ENCODE results near the gene MACROD2. TPM values are rescaled to one million over a fixed set of nuclear protein-coding genes. Genes with fewer than 3 reads are reported as not detected.

Gene MACROD2
- total and polyA plus RNA-seq, 9 donors: 3.7 to 25.5 (median 7.8) TPM

DNA sequence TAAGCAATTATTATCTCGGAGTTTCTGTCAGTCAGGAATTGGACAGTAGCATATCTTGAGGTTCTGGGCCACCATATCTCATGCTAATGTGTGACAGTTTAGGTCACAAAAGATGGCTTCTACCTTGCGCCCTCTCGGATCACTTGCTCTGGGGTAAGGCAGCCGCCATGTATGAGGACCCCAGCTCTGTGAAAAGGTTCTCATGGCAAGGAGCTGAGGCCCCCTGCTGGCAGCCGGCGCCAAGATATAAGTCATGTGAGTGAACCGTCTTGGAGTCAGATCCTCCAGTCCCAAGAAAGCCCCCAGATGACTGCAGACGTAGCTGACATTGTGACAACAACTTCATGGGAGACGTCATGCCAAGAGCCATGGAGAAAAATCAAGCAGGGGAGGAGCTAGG is 1907.2 kb downstream of the MACROD2 start:
- no peak for DNase-seq
- Histone ChIP-seq H3K27ac (no peak overlapping the region), H3K4me3 (no peak overlapping the region), H3K36me3 (no peaks in the 10 kb centered on the region), H3K4me1 (ENCODE audit: insufficient read depth) (no peaks in the 10 kb centered on the region), H3K27me3 (no peaks in the 10 kb centered on the region), H3K9me3 (no peaks in the 10 kb centered on the region)
- 89 to 95% (median 94%) methylated on average over 9 of the region's 9 CpGs for WGBS, 3 donors
- intact Hi-C loops (cut with DNase I): no loop called here
- TF ChIP-seq EP300 (IDR thresholded peaks at IDR 0.05): no peak
- no peak for TF ChIP-seq POLR2A (IDR thresholded peaks at IDR 0.05)
- no peak for TF ChIP-seq CTCF (IDR thresholded peaks at IDR 0.05)

DNA sequence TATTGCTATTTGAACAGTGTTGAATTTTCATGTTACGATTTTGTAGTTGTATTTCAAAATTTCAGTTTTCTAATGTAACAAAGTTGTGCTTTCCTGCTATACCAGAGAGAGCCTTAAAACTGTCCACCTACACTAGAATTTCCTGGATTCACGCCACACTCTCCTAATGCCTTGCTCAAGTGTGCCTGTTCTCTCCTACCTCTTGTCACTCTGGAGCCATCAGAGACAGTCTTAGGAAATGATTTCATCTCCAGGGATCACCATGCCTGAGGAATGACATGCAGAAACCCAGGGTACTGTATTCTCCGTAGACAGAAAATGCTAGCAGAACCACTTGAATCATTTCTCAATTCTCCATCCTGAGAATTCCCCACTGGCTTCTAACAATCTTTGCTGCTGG is 1910.3 kb downstream of the MACROD2 start:
- H3K4me3 ChIP-seq: no peak overlapping the region
- no peak for DNase-seq
- no peaks in the 10 kb centered on the region for H3K9me3 ChIP-seq
- intact Hi-C loops (cut with DNase I): no loop called here
- TF ChIP-seq EP300 (IDR thresholded peaks at IDR 0.05): no peak
- WGBS, 3 donors: 81 to 92% (median 86%) methylated on average over 3 of the region's 3 CpGs
- no peaks in the 10 kb centered on the region for H3K27me3 ChIP-seq
- H3K4me1 ChIP-seq (ENCODE audit: insufficient read depth): no peaks in the 10 kb centered on the region
- no peaks in the 10 kb centered on the region for H3K36me3 ChIP-seq
- no peak overlapping the region for H3K27ac ChIP-seq

DNA sequence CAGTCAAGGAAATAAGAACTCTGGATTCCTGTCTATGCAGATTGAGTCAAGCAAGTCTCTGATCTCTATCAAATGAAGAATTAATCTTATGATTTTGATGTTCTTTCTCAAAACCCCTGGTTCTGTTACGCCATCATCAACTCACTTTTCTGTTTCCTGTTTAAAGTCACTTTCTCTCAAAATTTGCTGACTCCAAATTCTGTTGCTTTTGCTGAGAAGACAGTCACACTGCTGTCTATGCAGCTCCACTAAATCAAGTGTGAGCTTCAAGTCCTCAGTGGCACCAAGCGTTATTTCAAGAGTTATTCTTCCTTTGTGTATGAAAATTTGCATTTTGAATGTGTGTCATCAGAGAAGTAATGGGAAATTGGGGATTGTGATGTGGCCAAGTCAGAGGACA is 1914.7 kb downstream of the MACROD2 start:
- Histone ChIP-seq H3K27me3 (no peaks in the 10 kb centered on the region), H3K4me3 (no peak overlapping the region), H3K4me1 (ENCODE audit: insufficient read depth) (no peaks in the 10 kb centered on the region), H3K27ac (no peak overlapping the region), H3K36me3 (no peaks in the 10 kb centered on the region), H3K9me3 (no peaks in the 10 kb centered on the region)
- intact Hi-C loops (cut with DNase I): no loop called here
- DNase-seq: no peak
- TF ChIP-seq CTCF (IDR thresholded peaks at IDR 0.05) (no peak), EP300 (IDR thresholded peaks at IDR 0.05) (no peak), POLR2A (IDR thresholded peaks at IDR 0.05) (no peak)
- WGBS, 3 donors: 96 to 99% (median 97%) methylated on average over 2 of the region's 2 CpGs

GRCh38 chr20:15911581-15911980 is 1916.3 kb downstream of the MACROD2 start:
- intact Hi-C loops (cut with DNase I): no loop called here
- H3K36me3 ChIP-seq: no peaks in the 10 kb centered on the region
- WGBS, 3 donors: 79 to 91% (median 82%) methylated on average over 7 of the region's 7 CpGs
- no peaks in the 10 kb centered on the region for H3K27me3 ChIP-seq
- no peaks in the 10 kb centered on the region for H3K4me1 ChIP-seq (ENCODE audit: insufficient read depth)
- H3K27ac ChIP-seq: no peak overlapping the region
- DNase-seq: no peak
- no peaks in the 10 kb centered on the region for H3K9me3 ChIP-seq
- TF ChIP-seq CTCF (IDR thresholded peaks at IDR 0.05) (no peak), EP300 (IDR thresholded peaks at IDR 0.05) (no peak), POLR2A (IDR thresholded peaks at IDR 0.05) (no peak)
- H3K4me3 ChIP-seq: no peak overlapping the region

DNA sequence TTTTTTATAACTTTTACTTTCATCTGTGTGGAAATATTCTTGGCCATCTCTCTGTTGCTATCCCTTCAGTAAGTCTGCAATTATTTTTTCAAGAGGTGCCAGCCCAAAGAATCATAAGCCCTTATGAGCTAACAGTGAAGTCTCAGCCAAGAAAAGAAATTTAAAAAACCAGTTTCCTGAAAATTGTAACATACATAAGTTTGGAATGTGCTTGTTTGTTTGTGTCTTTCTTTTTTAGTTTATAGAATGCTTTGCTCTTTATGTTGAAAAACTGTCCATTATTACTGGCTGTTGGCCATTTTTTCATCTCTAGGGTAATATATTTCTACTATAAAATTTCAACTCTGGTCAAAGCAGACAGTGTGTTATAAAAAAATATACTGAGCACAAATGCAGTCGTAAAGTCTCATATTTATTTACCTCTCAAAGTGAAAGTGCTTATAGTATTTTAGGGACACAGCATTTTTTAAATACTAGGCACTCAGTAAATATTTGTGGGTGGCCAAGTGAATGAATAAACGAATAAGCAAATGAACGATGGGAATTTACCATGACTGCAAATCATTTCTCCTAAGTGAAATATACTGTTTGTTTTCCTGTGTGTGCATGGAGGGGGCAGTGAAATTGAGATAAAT is 1918.2 kb downstream of the MACROD2 start:
- no peaks in the 10 kb centered on the region for H3K36me3 ChIP-seq
- H3K27me3 ChIP-seq: no peaks in the 10 kb centered on the region
- no peak overlapping the region for H3K27ac ChIP-seq
- H3K4me3 ChIP-seq: no peak overlapping the region
- no peaks in the 10 kb centered on the region for H3K9me3 ChIP-seq
- TF ChIP-seq POLR2A (IDR thresholded peaks at IDR 0.05) (no peak), EP300 (IDR thresholded peaks at IDR 0.05) (no peak), CTCF (IDR thresholded peaks at IDR 0.05) (no peak)
- H3K4me1 ChIP-seq (ENCODE audit: insufficient read depth): no peaks in the 10 kb centered on the region
- intact Hi-C loops (cut with DNase I): no loop called here
- WGBS, 3 donors: 5 to 11% (median 8%) methylated on average over 3 of the region's 3 CpGs
- DNase-seq: no peak

Data from ovary (tissue), 9 donors.